Measurements from ENCODE around the gene WSCD2.

DNA sequence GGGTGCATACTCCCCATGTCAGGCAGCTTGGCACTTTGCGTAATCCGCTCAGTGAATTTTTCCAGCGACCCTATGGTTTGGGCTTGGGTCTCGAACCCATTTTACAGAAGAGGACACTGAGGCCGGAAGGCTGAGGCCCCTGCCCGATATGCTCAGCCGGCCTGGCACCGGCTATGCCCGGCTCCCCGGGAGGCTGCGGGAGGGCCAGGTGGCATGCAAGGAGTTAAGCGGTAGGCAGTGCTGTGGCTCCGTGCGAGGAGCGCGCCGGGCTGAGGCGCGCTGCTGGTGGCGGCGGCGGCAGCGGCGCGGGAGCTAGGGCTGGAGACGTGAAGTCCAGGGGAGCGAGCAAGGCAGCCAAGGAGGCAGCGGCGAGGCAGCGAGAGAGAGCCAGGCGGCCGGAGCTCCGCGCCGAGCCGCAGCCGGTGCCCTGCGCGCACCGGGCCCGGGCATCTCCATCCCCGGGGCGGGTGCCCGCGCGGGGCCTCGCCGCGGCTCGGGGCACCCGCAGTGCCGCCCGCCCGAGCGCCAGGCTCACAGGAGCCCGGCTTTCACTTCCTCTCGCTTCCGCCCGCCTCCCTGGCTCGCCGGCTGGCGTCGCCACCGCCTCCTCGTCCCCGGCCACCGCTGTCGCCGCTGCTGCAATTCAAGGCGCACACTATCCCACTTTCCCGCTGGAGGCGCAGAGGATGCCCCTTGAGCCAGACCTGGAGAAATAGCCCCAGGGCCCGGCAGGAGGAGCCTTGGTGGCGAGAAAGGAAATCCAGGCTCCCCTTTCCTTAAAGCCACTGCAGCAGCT, at the start of gene WSCD2:
- TF ChIP-seq CTCF (conservative IDR thresholded peaks at IDR 0.05) (peak; percentile 10; the same call in 1 of the 2 replicates), ZFX (IDR thresholded peaks at IDR 0.05) (no peak)

All from C4-2B (cell line).